C4-2B (cell line): Measurements from ENCODE around the gene COL9A2.

Experiments
- H3K27ac ChIP-seq: fragments of 450-650 bp; 2 replicates; pipeline ENCODE4 v1.5.1; 2017
- CTCF ChIP-seq: fragments of 450-650 bp; conservative IDR thresholded peaks from 2 replicates; pipeline ENCODE4 v1.5.1; 2017; ENCODE audit warnings: mild to moderate bottlenecking
- ZFX ChIP-seq: fragments of 450-650 bp; IDR thresholded peaks from 2 replicates; pipeline ENCODE4 v1.6.1; 2017

The COL9A2 gene

DNA sequence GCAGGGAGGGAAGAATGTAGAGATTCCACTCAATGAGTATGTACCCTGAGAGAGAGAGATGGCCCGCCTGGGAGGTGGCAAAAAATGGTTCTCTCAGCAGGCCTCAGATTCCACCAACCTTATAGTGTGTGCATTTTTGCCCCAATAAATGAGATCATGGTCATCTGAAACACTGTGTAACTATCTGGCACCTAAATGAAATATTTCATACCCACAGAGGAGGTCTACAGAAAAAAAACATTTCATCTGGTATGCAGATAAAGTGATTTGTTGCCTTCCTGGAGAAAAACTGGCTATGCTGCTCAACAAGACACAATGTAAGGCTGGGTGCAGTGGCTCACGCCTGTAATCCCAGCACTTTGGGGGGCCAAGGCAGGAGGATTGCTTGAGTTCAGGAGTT, 64.5 kb downstream of the COL9A2 start:
- no peak overlapping the region for H3K27ac ChIP-seq
- TF ChIP-seq ZFX (no peak), CTCF (no peak)

- TF ChIP-seq ZFX, result no peak
- TF ChIP-seq CTCF, result no peak
- H3K27ac ChIP-seq, result no peak overlapping the region
These were observed 65.6 kb downstream of the COL9A2 start for GRCh38 chr1:40251456-40251855.
